ENCODE measurements around the gene GBP4.

GBP4 gene

GRCh38 chr1:89151047-89151446 is 47.7 kb downstream of the GBP4 start:
- Histone ChIP-seq H3K36me3 (no peaks in the 10 kb centered on the region), H3K4me1 (ENCODE audit: control insufficient read depth in 1 of 2, insufficient read depth in 1 of 2, low read depth in 1 of 2, low read length in 1 of 2) (no peaks in the 10 kb centered on the region), H3K27me3 (no peaks in the 10 kb centered on the region), H3K27ac (no peak overlapping the region), H3K9me3 (no peaks in the 10 kb centered on the region), H3K4me3 (ENCODE audit: low read depth in 1 of 2, low read length in 1 of 2) (no peak overlapping the region)
- no peak for TF ChIP-seq CTCF (IDR thresholded peaks at IDR 0.05)

GRCh38 chr1:89149976-89150375 is 48.8 kb downstream of the GBP4 start:
- Histone ChIP-seq H3K4me3 (ENCODE audit: low read depth in 1 of 2, low read length in 1 of 2) (no peak overlapping the region), H3K36me3 (no peaks in the 10 kb centered on the region), H3K4me1 (ENCODE audit: control insufficient read depth in 1 of 2, insufficient read depth in 1 of 2, low read depth in 1 of 2, low read length in 1 of 2) (no peaks in the 10 kb centered on the region), H3K9me3 (no peaks in the 10 kb centered on the region), H3K27me3 (no peaks in the 10 kb centered on the region), H3K27ac (no peak overlapping the region)
- no peak for TF ChIP-seq CTCF (IDR thresholded peaks at IDR 0.05)

- no peaks in the 10 kb centered on the region for H3K9me3 ChIP-seq
- no peak overlapping the region for H3K4me3 ChIP-seq (ENCODE audit: low read depth in 1 of 2, low read length in 1 of 2)
- H3K27ac ChIP-seq, result no peak overlapping the region
- no peaks in the 10 kb centered on the region for H3K27me3 ChIP-seq
- no peak for TF ChIP-seq CTCF (IDR thresholded peaks at IDR 0.05)
- H3K4me1 ChIP-seq (ENCODE audit: control insufficient read depth in 1 of 2, insufficient read depth in 1 of 2, low read depth in 1 of 2, low read length in 1 of 2), result no peaks in the 10 kb centered on the region
- H3K36me3 ChIP-seq, result no peaks in the 10 kb centered on the region
Observed at GRCh38 chr1:89149229-89149628, 49.5 kb downstream of the GBP4 start.

- Histone ChIP-seq H3K27me3 (no peaks in the 10 kb centered on the region), H3K4me3 (ENCODE audit: low read depth in 1 of 2, low read length in 1 of 2) (no peak overlapping the region), H3K4me1 (ENCODE audit: control insufficient read depth in 1 of 2, insufficient read depth in 1 of 2, low read depth in 1 of 2, low read length in 1 of 2) (no peaks in the 10 kb centered on the region), H3K27ac (no peak overlapping the region), H3K36me3 (no peaks in the 10 kb centered on the region), H3K9me3 (no peaks in the 10 kb centered on the region)
- TF ChIP-seq CTCF (IDR thresholded peaks at IDR 0.05), result no peak
Observed at GRCh38 chr1:89147678-89148658, 50.8 kb downstream of the GBP4 start.

- no peaks in the 10 kb centered on the region for H3K36me3 ChIP-seq
- no peaks in the 10 kb centered on the region for H3K27me3 ChIP-seq
- no peaks in the 10 kb centered on the region for H3K9me3 ChIP-seq
- H3K4me3 ChIP-seq (ENCODE audit: low read depth in 1 of 2, low read length in 1 of 2), result no peak overlapping the region
- no peaks in the 10 kb centered on the region for H3K4me1 ChIP-seq (ENCODE audit: control insufficient read depth in 1 of 2, insufficient read depth in 1 of 2, low read depth in 1 of 2, low read length in 1 of 2)
- no peak for TF ChIP-seq CTCF (IDR thresholded peaks at IDR 0.05)
- no peak overlapping the region for H3K27ac ChIP-seq
Observed at GRCh38 chr1:89146721-89147120, 52.0 kb downstream of the GBP4 start.
